SU-DHL-6 (cell line): ENCODE measurements around the gene HTR6.

ENCODE experiments used
- H2AFZ ChIP-seq: fragments of 200-600 bp; sonication (generic); 2 replicates; pipeline ENCODE4 v1.6.1; 2014; ENCODE audit warnings: low read depth, mild to moderate bottlenecking, moderate library complexity, mixed read lengths, antibody characterized with exemption, low read length; ENCODE audit not compliant: severe bottlenecking
- H3F3A ChIP-seq: fragments of 200-600 bp; shearing (Covaris generic); 2 replicates; pipeline ENCODE4 v1.6.0; 2016; ENCODE audit warnings: antibody characterized with exemption, mild to moderate bottlenecking; ENCODE audit not compliant: insufficient read depth
- H3K27ac ChIP-seq: fragments of 200-600 bp; sonication (generic); 2 replicates; pipeline ENCODE4 v1.5.1; 2016; ENCODE audit warnings: low read depth, mild to moderate bottlenecking, low read length, moderate library complexity, mixed read lengths
- H3K27me3 ChIP-seq: fragments of 200-600 bp; sonication (generic), shearing (Covaris generic); 2 replicates; pipeline ENCODE4 v1.6.0; 2014; ENCODE audit warnings: mild to moderate bottlenecking, low read length
- H3K36me3 ChIP-seq: fragments of 200-600 bp; sonication (generic); 2 replicates; pipeline ENCODE4 v1.6.1; 2014; ENCODE audit warnings: mild to moderate bottlenecking, low read length, mixed read lengths
- H3K4me2 ChIP-seq: fragments of 300-600, 200-600 bp; shearing (Covaris generic), sonication (generic); 2 replicates; pipeline ENCODE4 v1.6.0; 2014; ENCODE audit warnings: low read length, low read depth, mild to moderate bottlenecking; ENCODE audit not compliant: poor library complexity, severe bottlenecking
- H3K4me3 ChIP-seq: fragments of 200-600 bp; sonication (generic); 2 replicates; pipeline ENCODE4 v1.5.1; 2014; ENCODE audit warnings: antibody characterized with exemption, low read length, mild to moderate bottlenecking, mixed read lengths; ENCODE audit not compliant: insufficient read depth, poor library complexity, severe bottlenecking
- H3K79me2 ChIP-seq: fragments of 200-600 bp; sonication (generic); 2 replicates; pipeline ENCODE4 v1.6.1; 2014; ENCODE audit warnings: mild to moderate bottlenecking, low read length, moderate library complexity; ENCODE audit not compliant: insufficient read depth
- H3K9ac ChIP-seq: fragments of 200-600 bp; sonication (generic); 2 replicates; pipeline ENCODE4 v1.7.0; 2014; ENCODE audit warnings: mild to moderate bottlenecking, low read length
- H3K9me2 ChIP-seq: fragments of 200-600 bp; sonication (generic); replicated peaks from 2 replicates; pipeline ENCODE4 v1.6.1; 2014; ENCODE audit warnings: low read length; ENCODE audit not compliant: insufficient read depth
- H3K9me3 ChIP-seq: fragments of 200-600 bp; sonication (generic); 2 replicates; pipeline ENCODE4 v1.6.1; 2014; ENCODE audit warnings: low read length, mixed read lengths; ENCODE audit not compliant: insufficient read depth
- H4K20me1 ChIP-seq: fragments of 200-600 bp; sonication (generic); 2 replicates; pipeline ENCODE4 v1.6.1; 2014; ENCODE audit warnings: low read depth, mild to moderate bottlenecking, antibody characterized with exemption, low read length, moderate library complexity, mixed read lengths
- CTCF ChIP-seq: fragments of 200-600 bp; sonication (generic); IDR thresholded peaks from one replicate; pipeline ENCODE4 v1.5.1; 2017; ENCODE audit warnings: antibody characterized with exemption, mild to moderate bottlenecking, low read length, moderate library complexity; ENCODE audit not compliant: insufficient read depth, poor library complexity, severe bottlenecking
- EZH2phosphoT487 ChIP-seq: fragments of 200-600 bp; sonication (generic), shearing (Covaris generic); conservative IDR thresholded peaks from 2 replicates; pipeline ENCODE4 v1.6.1; 2018; ENCODE audit warnings: mild to moderate bottlenecking, antibody characterized with exemption, low read length, moderate library complexity, mixed read lengths

Gene HTR6

GRCh38 chr1:19682901-19683300 lies 18.2 kb downstream of the HTR6 start:
- Histone ChIP-seq H3K4me2 (no peak overlapping the region), H2AFZ (no peak overlapping the region), H3K36me3 (no peaks in the 10 kb centered on the region), H4K20me1 (no peaks in the 10 kb centered on the region), H3K27me3 (no peaks in the 10 kb centered on the region), H3K9ac (no peak overlapping the region), H3F3A (no peaks in the 10 kb centered on the region), H3K4me3 (no peak overlapping the region), H3K79me2 (no peaks in the 10 kb centered on the region), H3K27ac (no peak overlapping the region), H3K9me3 (no peaks in the 10 kb centered on the region), H3K9me2 (no peaks in the 10 kb centered on the region)
- no peak for TF ChIP-seq EZH2phosphoT487
- no peak for TF ChIP-seq CTCF

DNA sequence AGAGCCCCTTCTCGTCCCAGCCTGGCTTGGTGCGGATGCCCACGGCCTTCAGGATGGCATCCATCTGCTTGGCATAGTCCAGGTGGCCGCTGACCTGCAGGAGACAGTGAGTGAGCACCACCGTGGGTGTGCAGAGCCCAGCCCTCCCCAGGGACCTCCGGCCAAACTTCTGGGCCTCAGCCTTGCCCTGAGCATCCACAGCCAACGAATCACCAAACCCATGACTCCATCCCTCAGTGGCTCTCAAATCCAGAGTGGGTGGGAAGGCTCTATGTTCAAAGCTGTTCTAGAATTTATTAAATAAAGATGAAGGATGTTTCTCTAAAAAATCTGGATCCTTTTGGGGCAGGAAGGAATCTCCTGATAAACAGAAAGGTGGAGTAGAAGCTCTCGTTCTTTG lies 18.7 kb downstream of the HTR6 start:
- Histone ChIP-seq H4K20me1 (no peaks in the 10 kb centered on the region), H3K4me3 (no peak overlapping the region), H3K27ac (no peak overlapping the region), H3K9me2 (no peaks in the 10 kb centered on the region), H3K9ac (no peak overlapping the region), H3K4me2 (no peak overlapping the region), H2AFZ (no peak overlapping the region), H3F3A (no peaks in the 10 kb centered on the region), H3K36me3 (no peaks in the 10 kb centered on the region), H3K27me3 (no peaks in the 10 kb centered on the region), H3K79me2 (no peaks in the 10 kb centered on the region), H3K9me3 (no peaks in the 10 kb centered on the region)
- TF ChIP-seq CTCF (no peak), EZH2phosphoT487 (no peak)

- no peaks in the 10 kb centered on the region for H3F3A ChIP-seq
- no peak overlapping the region for H3K4me2 ChIP-seq
- no peaks in the 10 kb centered on the region for H3K36me3 ChIP-seq
- no peaks in the 10 kb centered on the region for H4K20me1 ChIP-seq
- no peak overlapping the region for H3K9ac ChIP-seq
- H3K9me3 ChIP-seq, result peaks cover 6% of the 10 kb centered on the region; the same call in 1 of the 2 replicates
- no peaks in the 10 kb centered on the region for H3K9me2 ChIP-seq
- no peak overlapping the region for H3K27ac ChIP-seq
- H2AFZ ChIP-seq, result no peak overlapping the region
- TF ChIP-seq CTCF, result no peak
- no peak for TF ChIP-seq EZH2phosphoT487
- no peaks in the 10 kb centered on the region for H3K27me3 ChIP-seq
- H3K4me3 ChIP-seq, result no peak overlapping the region
- no peaks in the 10 kb centered on the region for H3K79me2 ChIP-seq
Measured at GRCh38 chr1:19684677-19685076, 20.0 kb downstream of the HTR6 start.

GRCh38 chr1:19685994-19686393 lies 21.3 kb downstream of the HTR6 start:
- Histone ChIP-seq H3K9me2 (no peaks in the 10 kb centered on the region), H3K79me2 (no peaks in the 10 kb centered on the region)
- no peak for TF ChIP-seq CTCF
- no peak for TF ChIP-seq EZH2phosphoT487

More at GRCh38 chr1:19685994-19686393, 21.3 kb downstream of the HTR6 start:
- no peak overlapping the region for H3K4me2 ChIP-seq
- no peak overlapping the region for H3K4me3 ChIP-seq
- no peaks in the 10 kb centered on the region for H4K20me1 ChIP-seq
- H3K36me3 ChIP-seq, result no peaks in the 10 kb centered on the region
- no peak overlapping the region for H3K27ac ChIP-seq
- H3K27me3 ChIP-seq, result no peaks in the 10 kb centered on the region
- no peaks in the 10 kb centered on the region for H3F3A ChIP-seq
- no peak overlapping the region for H3K9ac ChIP-seq
- no peak overlapping the region for H2AFZ ChIP-seq
- peaks cover 16% of the 10 kb centered on the region; the same call in 1 of the 2 replicates for H3K9me3 ChIP-seq
